OCI-LY7 (cell line): ENCODE results near the gene CORO2A.

Source experiments
- CTCF ChIP-seq: fragments of 200-600 bp; sonication (generic); conservative IDR thresholded peaks from 2 replicates; pipeline ENCODE4 v1.5.1; 2014; ENCODE audit warnings: mild to moderate bottlenecking, antibody characterized with exemption, low read length, moderate library complexity, mixed read lengths
- EZH2phosphoT487 ChIP-seq: fragments of 200-600 bp; sonication (generic); IDR thresholded peaks from 2 replicates; pipeline ENCODE4 v1.6.1; 2018; ENCODE audit warnings: low read depth, borderline replicate concordance, mild to moderate bottlenecking, mixed run types, antibody characterized with exemption, low read length, moderate library complexity, mixed read lengths

GRCh38 chr9:98085058-98085457 lies 107.4 kb downstream of the CORO2A start:
- TF ChIP-seq CTCF: no peak
- no peak for TF ChIP-seq EZH2phosphoT487
